NCI-H82 treated with DMSO at 0.1 percent for 48 hours (cell line): ENCODE results near the gene TSPAN33.
"Not testable (repeated sequence)": the region's sequence is repeated elsewhere in the genome, so short reads cannot be mapped to it uniquely, and the experiment has no call there.

Experiments
- DNase-seq: peaks from one replicate; lab custom pipeline; 2025; ENCODE audit not compliant: unreplicated experiment; lab: John Stamatoyannopoulos, UW

The TSPAN33 gene

GRCh38 chr7:129144095-129144833 lies at the start of gene TSPAN33:
TSS of gene TSPAN33 (plus strand) at chr7:129144707. CDS start at chr7:129144981, 274 bp downstream.
- DNase-seq = peak; percentile 36

- no peak for DNase-seq
Measured at GRCh38 chr7:129095258-129095657, 49.2 kb upstream of the TSPAN33 start.

GRCh38 chr7:129098409-129099084 lies 46.0 kb upstream of the TSPAN33 start:
- DNase-seq = no peak

GRCh38 chr7:129100827-129101166 lies 43.7 kb upstream of the TSPAN33 start:
- DNase-seq = no peak

GRCh38 chr7:129101746-129102145 lies 42.8 kb upstream of the TSPAN33 start:
- DNase-seq = no peak

GRCh38 chr7:129103561-129104324 lies 40.8 kb upstream of the TSPAN33 start:
- no peak for DNase-seq

GRCh38 chr7:129108581-129108980 lies 35.9 kb upstream of the TSPAN33 start:
- DNase-seq = no peak

GRCh38 chr7:129110258-129110981 lies 34.1 kb upstream of the TSPAN33 start:
- no peak for DNase-seq

- DNase-seq = no peak
Measured at GRCh38 chr7:129110982-129111376, 33.5 kb upstream of the TSPAN33 start.

GRCh38 chr7:129115676-129116075 lies 28.8 kb upstream of the TSPAN33 start:
- DNase-seq = no peak

GRCh38 chr7:129118182-129118581 lies 26.3 kb upstream of the TSPAN33 start:
- no peak for DNase-seq

- DNase-seq = no peak
Measured at GRCh38 chr7:129118976-129119375, 25.5 kb upstream of the TSPAN33 start.

GRCh38 chr7:129121501-129122077 lies 22.9 kb upstream of the TSPAN33 start:
- not testable (repeated sequence) for DNase-seq

GRCh38 chr7:129122078-129122750 lies 22.3 kb upstream of the TSPAN33 start:
- DNase-seq = no peak

- no peak for DNase-seq
Measured at GRCh38 chr7:129122751-129123509, 21.6 kb upstream of the TSPAN33 start.

GRCh38 chr7:129123510-129123857 lies 21.0 kb upstream of the TSPAN33 start:
- DNase-seq = no peak

- no peak for DNase-seq
Measured at GRCh38 chr7:129126314-129126713, 18.2 kb upstream of the TSPAN33 start.

GRCh38 chr7:129127154-129127553 lies 17.4 kb upstream of the TSPAN33 start:
- no peak for DNase-seq

GRCh38 chr7:129127601-129128000 lies 16.9 kb upstream of the TSPAN33 start:
- no peak for DNase-seq
